Keratinocyte (primary cell): ENCODE measurements around the gene MT1E.

Source experiments
- EZH2 ChIP-seq: IDR thresholded peaks from one replicate; pipeline ENCODE4 v1.6.1; 2012; ENCODE audit warnings: inconsistent platforms, mild to moderate bottlenecking, low read length, moderate library complexity
- TF ChIP-seq, protein P1 (sequence below), 3 experiments: IDR thresholded peaks in 1 of 3; conservative IDR thresholded peaks in 1 of 3; optimal IDR thresholded peaks in 1 of 3; 2 replicates in 2 of 3; 3 replicates in 1 of 3; pipeline versions ENCODE3 to v1.5.1; 2011; ENCODE audit warnings: low read length in 3 of 3, mild to moderate bottlenecking in 3 of 3, moderate library complexity in 2 of 3, control low read depth in 1 of 3, inconsistent platforms in 1 of 3; ENCODE audit not compliant: insufficient read depth in 2 of 3; ENCODE audit errors: extremely low read depth in 1 of 3

DNA sequence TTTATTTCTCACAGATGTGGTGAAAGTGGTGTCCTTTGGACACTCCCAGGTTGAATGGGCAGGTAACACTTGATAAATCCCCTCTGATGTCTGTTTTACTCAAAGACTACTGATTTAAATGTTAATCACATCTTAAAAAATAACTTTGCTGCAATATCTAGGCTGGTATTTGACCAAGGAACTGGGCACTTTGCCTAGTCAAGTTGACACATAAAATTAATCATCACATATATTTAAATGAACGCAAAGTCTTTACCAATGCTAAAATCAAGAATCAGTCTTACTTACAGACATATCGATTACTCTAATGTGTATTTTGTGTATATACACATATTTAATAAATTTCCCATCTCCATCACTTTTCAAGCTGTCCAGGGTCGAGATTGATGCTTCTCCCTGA is 10.2 kb upstream of the MT1E start:
- TF ChIP-seq, protein P1, sequence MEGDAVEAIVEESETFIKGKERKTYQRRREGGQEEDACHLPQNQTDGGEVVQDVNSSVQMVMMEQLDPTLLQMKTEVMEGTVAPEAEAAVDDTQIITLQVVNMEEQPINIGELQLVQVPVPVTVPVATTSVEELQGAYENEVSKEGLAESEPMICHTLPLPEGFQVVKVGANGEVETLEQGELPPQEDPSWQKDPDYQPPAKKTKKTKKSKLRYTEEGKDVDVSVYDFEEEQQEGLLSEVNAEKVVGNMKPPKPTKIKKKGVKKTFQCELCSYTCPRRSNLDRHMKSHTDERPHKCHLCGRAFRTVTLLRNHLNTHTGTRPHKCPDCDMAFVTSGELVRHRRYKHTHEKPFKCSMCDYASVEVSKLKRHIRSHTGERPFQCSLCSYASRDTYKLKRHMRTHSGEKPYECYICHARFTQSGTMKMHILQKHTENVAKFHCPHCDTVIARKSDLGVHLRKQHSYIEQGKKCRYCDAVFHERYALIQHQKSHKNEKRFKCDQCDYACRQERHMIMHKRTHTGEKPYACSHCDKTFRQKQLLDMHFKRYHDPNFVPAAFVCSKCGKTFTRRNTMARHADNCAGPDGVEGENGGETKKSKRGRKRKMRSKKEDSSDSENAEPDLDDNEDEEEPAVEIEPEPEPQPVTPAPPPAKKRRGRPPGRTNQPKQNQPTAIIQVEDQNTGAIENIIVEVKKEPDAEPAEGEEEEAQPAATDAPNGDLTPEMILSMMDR (optimal IDR thresholded peaks at IDR 0.05 in 1 of 3, IDR thresholded peaks at IDR 0.05 in 1 of 3, conservative IDR thresholded peaks at IDR 0.05 in 1 of 3; ENCODE audit: extremely low read depth in 1 of 3, insufficient read depth in 2 of 3, low read length in 3 of 3): no peak
- no peak for TF ChIP-seq EZH2
